Trophoblast cell (in vitro differentiated cells and primary cell): ENCODE results near the gene LMO2.

Source experiments
- DNase-seq, 2 donors: peaks; one replicate each; pipeline ENCODE4 v3.0.0-alpha.2; 2016
- H2AFZ ChIP-seq: 2 replicates; pipeline ENCODE4 v1.6.1; 2013; ENCODE audit warnings: low read length, moderate library complexity, mild to moderate bottlenecking; ENCODE audit not compliant: insufficient read depth, poor library complexity
- H2AK5ac ChIP-seq: 2 replicates; pipeline ENCODE4 v1.6.1; 2013; ENCODE audit warnings: mild to moderate bottlenecking, low read length
- H2BK120ac ChIP-seq: 2 replicates; pipeline ENCODE4 v1.6.1; 2013; ENCODE audit warnings: low read length, mild to moderate bottlenecking, moderate library complexity; ENCODE audit not compliant: insufficient read depth, poor library complexity
- H2BK12ac ChIP-seq: 2 replicates; pipeline ENCODE4 v1.6.1; 2013; ENCODE audit warnings: mild to moderate bottlenecking, low read length, moderate library complexity
- H2BK5ac ChIP-seq: 2 replicates; pipeline ENCODE4 v1.6.1; 2013; ENCODE audit warnings: low read length, low read depth, moderate library complexity, mild to moderate bottlenecking; ENCODE audit not compliant: poor library complexity
- H3K14ac ChIP-seq: 2 replicates; pipeline ENCODE4 v1.6.1; 2013; ENCODE audit warnings: mild to moderate bottlenecking, low read length
- H3K18ac ChIP-seq: 2 replicates; pipeline ENCODE4 v1.6.1; 2013; ENCODE audit warnings: mild to moderate bottlenecking, low read length
- H3K23ac ChIP-seq: 2 replicates; pipeline ENCODE4 v1.6.1; 2013; ENCODE audit warnings: low read length
- H3K27ac ChIP-seq: 2 replicates; pipeline ENCODE4 v1.5.1; 2013; ENCODE audit warnings: low read depth, mild to moderate bottlenecking, inconsistent platforms, low read length, moderate library complexity
- H3K27me3 ChIP-seq: 2 replicates; pipeline ENCODE4 v1.6.1; 2013; ENCODE audit warnings: inconsistent platforms, mild to moderate bottlenecking, low read length, moderate library complexity; ENCODE audit not compliant: insufficient read depth
- H3K36me3 ChIP-seq, 2 experiments: 1 replicate in 1 of 2; 2 replicates in 1 of 2; pipeline ENCODE4 v1.6.1; 2013; ENCODE audit warnings: low read length in 2 of 2, mild to moderate bottlenecking in 2 of 2, moderate library complexity in 1 of 2; ENCODE audit not compliant: insufficient read depth in 2 of 2, control insufficient read depth in 1 of 2
- H3K4ac ChIP-seq: 2 replicates; pipeline ENCODE4 v1.6.1; 2013; ENCODE audit warnings: low read depth, mild to moderate bottlenecking, low read length, moderate library complexity
- H3K4me1 ChIP-seq, 2 experiments: 1 replicate in 1 of 2; 2 replicates in 1 of 2; pipeline ENCODE4 v1.6.1; 2013; ENCODE audit warnings: low read length in 2 of 2, mild to moderate bottlenecking in 2 of 2, moderate library complexity in 1 of 2; ENCODE audit not compliant: insufficient read depth in 2 of 2, control insufficient read depth in 1 of 2
- H3K4me2 ChIP-seq: 2 replicates; pipeline ENCODE4 v1.6.1; 2013; ENCODE audit warnings: inconsistent platforms, mild to moderate bottlenecking, low read length, moderate library complexity
- H3K4me3 ChIP-seq: 2 replicates; pipeline ENCODE4 v1.5.1; 2013; ENCODE audit warnings: mild to moderate bottlenecking, low read depth, low read length, inconsistent platforms
- H3K79me1 ChIP-seq: one replicate; pipeline ENCODE4 v1.6.1; 2013; ENCODE audit warnings: low read length
- H3K79me2 ChIP-seq: 2 replicates; pipeline ENCODE4 v1.6.1; 2013; ENCODE audit warnings: low read length, mild to moderate bottlenecking; ENCODE audit not compliant: control insufficient read depth, insufficient read depth, poor library complexity
- H3K9ac ChIP-seq: 2 replicates; pipeline ENCODE4 v1.6.1; 2013; ENCODE audit warnings: mild to moderate bottlenecking, low read length
- H3K9me3 ChIP-seq: 2 replicates; pipeline ENCODE4 v1.6.1; 2013; ENCODE audit warnings: low read depth, mild to moderate bottlenecking, control low read depth, inconsistent platforms, low read length; ENCODE audit not compliant: insufficient read depth
- H4K12ac ChIP-seq: 2 replicates; pipeline ENCODE4 v1.6.1; 2013; ENCODE audit warnings: low read depth, mild to moderate bottlenecking, low read length, moderate library complexity
- H4K8ac ChIP-seq: 2 replicates; pipeline ENCODE4 v1.6.1; 2013; ENCODE audit warnings: low read depth, mild to moderate bottlenecking, low read length, moderate library complexity
- H4K91ac ChIP-seq: one replicate; pipeline ENCODE4 v1.6.1; 2013; ENCODE audit warnings: low read depth, mild to moderate bottlenecking, low read length, moderate library complexity
- WGBS: extraction: QIAGEN DNeasy Blood & Tissue Kit; methylation state at CpG from one replicate; pipeline ENCODE4 v1.1.7; 2013; ENCODE audit warnings: missing lambda C conversion rate; ENCODE audit not compliant: insufficient read length, insufficient coverage; ENCODE audit errors: extremely low coverage; 5-methylcytosine and 5-hydroxymethylcytosine counted together

Gene LMO2

DNA sequence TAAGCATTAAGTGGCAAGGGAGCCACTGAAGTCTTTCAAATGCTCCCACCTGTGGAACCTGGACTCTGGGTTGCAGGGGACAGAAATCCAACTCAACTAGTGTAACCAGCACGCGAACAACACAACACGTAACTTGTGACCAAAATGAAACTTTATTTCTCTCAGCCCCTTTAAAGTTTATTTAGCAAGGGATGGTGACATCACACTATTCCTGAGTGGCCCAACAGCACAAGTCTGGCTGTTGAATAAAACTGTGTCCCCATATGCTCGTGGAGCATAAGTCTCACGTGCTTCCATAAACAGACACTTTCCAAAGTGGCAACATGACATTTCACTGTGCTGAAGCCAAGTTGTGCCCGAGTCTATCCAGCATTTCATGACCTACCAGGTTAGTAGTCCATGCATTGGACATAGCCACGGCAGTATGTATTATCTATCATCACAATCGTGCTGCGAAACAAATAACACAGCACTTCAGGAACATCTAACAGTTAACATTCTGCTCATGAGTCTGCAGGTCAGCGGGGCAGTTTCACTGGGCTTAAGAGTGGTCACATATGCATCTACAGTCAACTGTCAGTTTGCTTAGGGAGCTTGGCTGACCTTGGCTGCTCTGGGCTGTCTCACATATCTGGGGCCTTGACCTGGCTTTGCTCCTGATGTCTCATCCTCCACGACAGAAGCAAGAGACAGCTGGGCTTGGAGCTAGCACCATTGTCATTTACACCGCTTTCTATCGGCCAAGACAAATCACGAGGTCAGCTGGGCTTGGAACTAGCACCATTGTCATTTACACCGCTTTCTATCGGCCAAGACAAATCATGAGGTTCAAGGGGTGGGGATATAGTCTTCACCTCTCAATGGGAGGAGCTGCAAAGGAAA, 35.0 kb upstream of the LMO2 start:
- no peak overlapping the region for H3K14ac ChIP-seq
- H2AK5ac ChIP-seq: no peak overlapping the region
- H3K4ac ChIP-seq: no peak overlapping the region
- H2BK12ac ChIP-seq: no peak overlapping the region
- H4K91ac ChIP-seq: no peak overlapping the region
- H3K79me1 ChIP-seq: no peaks in the 10 kb centered on the region
- H3K18ac ChIP-seq: no peak overlapping the region
- H3K27ac ChIP-seq: no peak overlapping the region
- H4K12ac ChIP-seq: no peak overlapping the region
- H3K9me3 ChIP-seq: no peaks in the 10 kb centered on the region
- no peaks in the 10 kb centered on the region for H3K27me3 ChIP-seq
- no peak overlapping the region for H2BK120ac ChIP-seq
- DNase-seq: no peak
- H2BK5ac ChIP-seq: no peak overlapping the region
- no peak overlapping the region for H3K4me3 ChIP-seq
- H3K9ac ChIP-seq: no peak overlapping the region
- WGBS: no CpG with 5 or more reads among the region's 16 CpGs
- no peak overlapping the region for H3K23ac ChIP-seq
- no peak overlapping the region for H2AFZ ChIP-seq
- H3K4me2 ChIP-seq: no peak overlapping the region
- no peaks in the 10 kb centered on the region for H3K79me2 ChIP-seq
- H3K4me1 ChIP-seq: no peaks in the 10 kb centered on the region
- H4K8ac ChIP-seq: no peak overlapping the region
- no peaks in the 10 kb centered on the region for H3K36me3 ChIP-seq

DNA sequence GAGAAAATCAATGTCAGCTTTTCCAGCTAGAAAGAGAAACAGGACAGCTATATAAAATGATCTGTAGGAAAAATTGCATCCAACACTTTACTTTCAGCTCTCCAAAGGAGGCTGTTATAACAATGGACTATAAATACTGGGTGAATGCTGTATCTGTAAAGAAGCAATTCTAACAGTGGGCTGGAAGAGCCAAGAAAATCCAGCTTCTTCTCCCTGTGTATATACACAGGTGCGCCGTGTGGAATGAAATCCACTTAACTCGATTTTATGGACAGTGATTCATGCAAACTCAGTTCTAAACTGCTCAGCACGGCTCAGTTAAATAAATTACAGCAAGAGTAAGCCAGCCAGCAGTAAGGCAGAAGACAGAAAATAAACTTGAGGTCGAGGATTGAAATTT, 32.5 kb upstream of the LMO2 start:
- Histone ChIP-seq H3K4ac (no peak overlapping the region), H3K27ac (no peak overlapping the region), H4K91ac (no peak overlapping the region), H4K12ac (no peak overlapping the region), H3K79me2 (no peaks in the 10 kb centered on the region), H2BK12ac (no peak overlapping the region), H3K14ac (no peak overlapping the region), H3K9ac (no peak overlapping the region), H3K23ac (no peak overlapping the region), H3K4me1 (no peaks in the 10 kb centered on the region), H3K36me3 (no peaks in the 10 kb centered on the region), H2BK120ac (no peak overlapping the region), H3K18ac (no peak overlapping the region), H3K9me3 (no peaks in the 10 kb centered on the region), H3K79me1 (no peaks in the 10 kb centered on the region), H2AK5ac (no peak overlapping the region), H2AFZ (no peak overlapping the region), H4K8ac (no peak overlapping the region), H3K4me2 (no peak overlapping the region), H2BK5ac (no peak overlapping the region), H3K27me3 (no peaks in the 10 kb centered on the region), H3K4me3 (no peak overlapping the region)
- no CpG with 5 or more reads among the region's 5 CpGs for WGBS
- no peak for DNase-seq

DNA sequence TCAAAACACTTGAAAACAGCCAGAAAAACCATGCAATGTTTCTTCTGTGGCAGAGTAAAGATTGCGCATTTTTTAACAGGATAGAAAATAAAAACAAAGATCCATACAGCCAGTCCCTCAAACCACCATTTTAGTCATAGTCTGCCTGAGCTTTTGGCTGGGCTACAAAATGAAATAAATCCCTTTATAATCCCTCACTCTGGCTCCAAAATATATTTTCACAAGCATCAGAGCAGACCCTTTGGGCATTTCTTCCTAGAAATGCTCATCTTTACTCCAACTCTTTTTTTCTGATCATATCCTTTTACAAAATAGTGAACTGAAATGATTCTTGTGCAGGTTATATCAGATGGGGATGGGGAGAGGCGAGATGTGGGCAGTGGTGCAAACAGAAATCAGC, 31.8 kb upstream of the LMO2 start:
- H3K9me3 ChIP-seq: no peaks in the 10 kb centered on the region
- no peak overlapping the region for H4K8ac ChIP-seq
- H3K79me1 ChIP-seq: no peaks in the 10 kb centered on the region
- no peak overlapping the region for H2BK120ac ChIP-seq
- H3K4me2 ChIP-seq: no peak overlapping the region
- no CpG with 5 or more reads among the region's 2 CpGs for WGBS
- H3K4ac ChIP-seq: no peak overlapping the region
- no peak overlapping the region for H4K12ac ChIP-seq
- H2AFZ ChIP-seq: no peak overlapping the region
- no peak overlapping the region for H2BK5ac ChIP-seq
- no peak overlapping the region for H3K18ac ChIP-seq
- no peaks in the 10 kb centered on the region for H3K79me2 ChIP-seq
- no peak overlapping the region for H2BK12ac ChIP-seq
- no peak overlapping the region for H3K4me3 ChIP-seq
- H3K4me1 ChIP-seq: no peaks in the 10 kb centered on the region
- no peak overlapping the region for H2AK5ac ChIP-seq
- no peak overlapping the region for H3K27ac ChIP-seq
- H3K36me3 ChIP-seq: no peaks in the 10 kb centered on the region
- no peak for DNase-seq
- H4K91ac ChIP-seq: no peak overlapping the region
- H3K27me3 ChIP-seq: no peaks in the 10 kb centered on the region
- no peak overlapping the region for H3K23ac ChIP-seq
- no peak overlapping the region for H3K9ac ChIP-seq
- no peak overlapping the region for H3K14ac ChIP-seq

DNA sequence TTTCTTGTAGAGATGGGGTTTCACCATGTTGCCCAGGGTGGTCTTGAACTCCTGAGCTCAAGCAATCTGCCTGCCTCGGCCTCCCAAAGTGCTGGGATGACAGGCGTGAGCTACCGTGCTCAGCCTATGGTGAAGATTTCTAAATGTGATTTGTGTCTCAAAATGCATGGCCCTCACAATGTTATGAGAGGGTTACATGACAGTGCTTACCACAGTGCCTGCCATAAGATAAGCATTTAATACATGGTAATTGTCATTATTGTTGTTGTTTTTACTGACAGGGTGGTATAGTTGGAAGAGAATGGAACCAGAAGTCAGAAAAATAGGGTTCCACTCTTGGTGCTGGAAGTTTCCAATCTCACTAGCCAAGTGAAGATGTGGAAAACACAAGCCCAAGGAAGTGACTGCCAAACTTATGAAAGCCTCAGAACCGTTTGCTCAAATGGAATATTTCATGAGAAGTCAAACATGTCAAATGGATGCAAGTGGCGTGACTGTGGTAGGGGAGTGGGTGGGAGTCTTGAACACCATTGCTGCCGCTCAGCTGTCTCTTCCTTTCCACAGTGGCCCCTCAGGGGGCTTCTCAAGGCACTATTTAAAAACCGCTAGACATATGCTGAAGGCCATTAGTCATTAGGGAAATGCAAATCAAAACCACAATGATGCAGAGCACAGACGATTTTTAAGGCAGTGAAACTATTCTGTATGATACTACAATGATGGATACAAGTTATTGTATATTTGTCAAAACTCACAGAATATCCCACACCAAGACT, 29.1 kb upstream of the LMO2 start:
- no peak overlapping the region for H3K18ac ChIP-seq
- no peaks in the 10 kb centered on the region for H3K27me3 ChIP-seq
- H3K79me2 ChIP-seq: no peaks in the 10 kb centered on the region
- H2AFZ ChIP-seq: no peak overlapping the region
- DNase-seq: no peak
- H3K79me1 ChIP-seq: no peaks in the 10 kb centered on the region
- no peak overlapping the region for H4K8ac ChIP-seq
- H3K23ac ChIP-seq: no peak overlapping the region
- no peak overlapping the region for H3K4me3 ChIP-seq
- H2AK5ac ChIP-seq: no peak overlapping the region
- no peak overlapping the region for H2BK12ac ChIP-seq
- peaks cover 3% of the 10 kb centered on the region for H3K9me3 ChIP-seq
- no peak overlapping the region for H4K12ac ChIP-seq
- no peak overlapping the region for H2BK120ac ChIP-seq
- H3K4me1 ChIP-seq: no peaks in the 10 kb centered on the region
- H3K27ac ChIP-seq: no peak overlapping the region
- no peak overlapping the region for H3K4ac ChIP-seq
- H4K91ac ChIP-seq: no peak overlapping the region
- WGBS: no CpG with 5 or more reads among the region's 8 CpGs
- H2BK5ac ChIP-seq: no peak overlapping the region
- H3K14ac ChIP-seq: no peak overlapping the region
- H3K4me2 ChIP-seq: no peak overlapping the region
- H3K9ac ChIP-seq: no peak overlapping the region
- H3K36me3 ChIP-seq: no peaks in the 10 kb centered on the region
